ENCODE results near the gene SPSB4. TPM values are rescaled to one million over a fixed set of nuclear protein-coding genes. Genes with fewer than 3 reads are reported as not detected.

Gene SPSB4
- total and polyA plus RNA-seq, 2 of the 8 experiments (the other 6 are each of a cell fraction or from before 2014, with no cell fraction given) = 15.1 to 17.2 TPM

- POLR2A ChIA-PET (ENCODE audit: partially characterized antibody) = interaction anchor here (1.3 kb wide), 1 partner anchor 12 kb away, joined by 3 read pairs; no protein-coding TSS in a partner anchor
- TF ChIP-seq RBBP5 (IDR thresholded peaks at IDR 0.05; ENCODE audit: borderline replicate concordance, low read depth, low read length) = no peak
- TF ChIP-seq USF2 (IDR thresholded peaks at IDR 0.05; ENCODE audit: low read length) = no peak
- no peak for TF ChIP-seq CBX5 (IDR thresholded peaks at IDR 0.05; ENCODE audit: low read depth, low read length)
- TF ChIP-seq KDM1A (IDR thresholded peaks at IDR 0.05; ENCODE audit: borderline replicate concordance, low read length) = no peak
- TF ChIP-seq POU5F1 (IDR thresholded peaks at IDR 0.05; ENCODE audit: low read depth, low read length) = no peak
- TF ChIP-seq SRF (IDR thresholded peaks at IDR 0.05; ENCODE audit: low read depth, low read length) = no peak
- TF ChIP-seq CTCF (IDR thresholded peaks at IDR 0.05; ENCODE audit: control extremely low read depth in 1 of 3, insufficient read depth in 1 of 3, low read depth in 1 of 3, low read length in 3 of 3) = peak; percentile 16 to 19 (median 16); a peak in 3 of 4 replicates
- TF ChIP-seq RFX5 (IDR thresholded peaks at IDR 0.05; ENCODE audit: borderline replicate concordance, low read depth, low read length) = no peak
Observed at GRCh38 chr3:141150081-141150830, 99.1 kb downstream of the SPSB4 start.

More at GRCh38 chr3:141150081-141150830, 99.1 kb downstream of the SPSB4 start:
- Histone ChIP-seq H3K4me1 (replicated peaks in 1 of 4; ENCODE audit: control insufficient read depth in 3 of 4, insufficient read depth in 4 of 4, low read length in 3 of 4) (peaks cover 2 to 5% (median 3%) of the 10 kb centered on the region in 4 experiments; a peak in 6 of 7 replicates), H4K20me1 (replicated peaks in 1 of 2; ENCODE audit: control insufficient read depth in 1 of 2, insufficient read depth in 2 of 2, low read length in 2 of 2) (no peaks in the 10 kb centered on the region), H3K23ac (ENCODE audit: insufficient read length) (no peak overlapping the region), H3K4me2 (ENCODE audit: insufficient read depth in 1 of 2, low read depth in 2 of 2, low read length in 2 of 2) (no peak overlapping the region), H3K9ac (replicated peaks in 1 of 4; ENCODE audit: extremely low read depth in 1 of 4, low read depth in 3 of 4, low read length in 3 of 4) (no peak overlapping the region), H3K4ac (replicated peaks; ENCODE audit: insufficient read length, low read depth, low read length) (no peak overlapping the region), H2BK5ac (ENCODE audit: low read depth, low read length) (no peak overlapping the region), H3K27ac (ENCODE audit: low read depth, low read length) (no peak overlapping the region), H3K23me2 (ENCODE audit: low read depth, low read length) (no peaks in the 10 kb centered on the region), H3K36me3 (ENCODE audit: control insufficient read depth in 2 of 4, insufficient read depth in 4 of 4, low read length in 3 of 4) (no peaks in the 10 kb centered on the region), H3K18ac (ENCODE audit: extremely low read depth, low read length) (no peak overlapping the region), H2AFZ (ENCODE audit: low read length) (no peak overlapping the region), H3K4me3 (ENCODE audit: extremely low read depth in 1 of 4, insufficient read depth in 2 of 4, low read depth in 3 of 4, low read length in 4 of 4) (no peak overlapping the region), H3K79me2 (ENCODE audit: control insufficient read depth in 1 of 2, insufficient read depth in 2 of 2, low read length in 2 of 2) (no peaks in the 10 kb centered on the region), H2BK120ac (replicated peaks; ENCODE audit: low read depth, low read length) (no peak overlapping the region), H4K5ac (ENCODE audit: insufficient read length, low read depth, low read length) (no peak overlapping the region), H3K14ac (ENCODE audit: insufficient read length) (no peak overlapping the region), H3K56ac (replicated peaks; ENCODE audit: insufficient read length, low read depth, low read length) (no peak overlapping the region), H4K8ac (ENCODE audit: extremely low read depth, insufficient read depth, low read length) (no peak overlapping the region), H2BK12ac (ENCODE audit: low read depth, low read length) (no peak overlapping the region), H4K91ac (replicated peaks; ENCODE audit: insufficient read length, low read length) (no peak overlapping the region), H3K79me1 (ENCODE audit: low read depth, low read length) (no peaks in the 10 kb centered on the region; the same call in 1 of the 2 replicates), H2BK15ac (ENCODE audit: low read length) (no peak overlapping the region), H3K9me3 (ENCODE audit: insufficient read depth in 2 of 2, low read depth in 1 of 2, low read length in 1 of 2) (no peaks in the 10 kb centered on the region), H2AK5ac (ENCODE audit: low read depth, low read length) (no peak overlapping the region), H2BK20ac (ENCODE audit: low read length) (no peak overlapping the region), H3K27me3 (replicated peaks in 1 of 4; ENCODE audit: control insufficient read depth in 3 of 4, extremely low read depth in 1 of 4, insufficient read depth in 3 of 4, low read length in 3 of 4) (no peaks in the 10 kb centered on the region)
- CTCF ChIA-PET (ENCODE audit: partially characterized antibody) = interaction anchor here (0.7 to 3.9 kb wide), 16 partner anchors 8 to 248 kb away, joined by 3 to 21 read pairs (median 4); no protein-coding TSS in a partner anchor
- FAIRE-seq (no peak), DNase-seq (ENCODE audit: low read depth in 1 of 2, low spot score in 2 of 2) (peak in 1 of 2 experiments; percentile 48)
- 81% methylated on average over 12 of the region's 12 CpGs; no CpG with 5 or more reads in 1 of the 2 experiments for WGBS, 2 experiments (ENCODE audit: extremely low coverage in 1 of 2, insufficient coverage in 1 of 2, insufficient read length in 1 of 2, insufficient replicate concordance in 2 of 2, low coverage in 1 of 2, low lambda C conversion rate in 2 of 2, missing lambda C conversion rate in 1 of 2)

All from H1 (cell line).